Hippocampal formation (tissue), 2 donors: ENCODE measurements around the gene BTD.

Experiments
- DNase-seq, 2 donors: peaks; one replicate each; lab custom pipeline; 2025; lab: John Stamatoyannopoulos, UW

Gene BTD

GRCh38 chr3:15636028-15636709, 34.6 kb downstream of the BTD start:
- DNase-seq = no peak

- no peak for DNase-seq
Observed at GRCh38 chr3:15637131-15637951, 35.8 kb downstream of the BTD start.

GRCh38 chr3:15638193-15638890, 36.8 kb downstream of the BTD start:
- DNase-seq = no peak

- DNase-seq = no peak
Observed at GRCh38 chr3:15638891-15639262, 37.3 kb downstream of the BTD start.

GRCh38 chr3:15645246-15645645, 43.7 kb downstream of the BTD start:
- no peak for DNase-seq

GRCh38 chr3:15645740-15646501, 44.4 kb downstream of the BTD start:
- DNase-seq = no peak

- DNase-seq = no peak
Observed at GRCh38 chr3:15646851-15647511, 45.4 kb downstream of the BTD start.

GRCh38 chr3:15647611-15648167, 46.1 kb downstream of the BTD start:
- DNase-seq = no peak

GRCh38 chr3:15649341-15649740, 47.8 kb downstream of the BTD start:
- no peak for DNase-seq

- no peak for DNase-seq
Observed at GRCh38 chr3:15649858-15650257, 48.3 kb downstream of the BTD start.

- no peak for DNase-seq
Observed at GRCh38 chr3:15651396-15651795, 49.9 kb downstream of the BTD start.

GRCh38 chr3:15653321-15653720, 51.8 kb downstream of the BTD start:
- no peak for DNase-seq

- no peak for DNase-seq
Observed at GRCh38 chr3:15654127-15654526, 52.6 kb downstream of the BTD start.

- peak; percentile 33 to 89 for DNase-seq
Observed at GRCh38 chr3:15654891-15655290, 53.3 kb downstream of the BTD start.

GRCh38 chr3:15656342-15656741, 54.8 kb downstream of the BTD start:
- DNase-seq = no peak

GRCh38 chr3:15657016-15657415, 55.5 kb downstream of the BTD start:
- no peak for DNase-seq

- DNase-seq = no peak
Observed at GRCh38 chr3:15659254-15659975, 57.9 kb downstream of the BTD start.

- no peak for DNase-seq
Observed at GRCh38 chr3:15660055-15660935, 58.8 kb downstream of the BTD start.

- DNase-seq = no peak
Observed at GRCh38 chr3:15664144-15664543, 62.6 kb downstream of the BTD start.
